Activated gamma-delta T cell treated with Interleukin-2 at 50 U/mL for 16 hours (primary cell): Measurements from ENCODE around the gene BNIP2.

Experiments
- DNase-seq: peaks from one replicate; pipeline ENCODE4 v3.0.0-alpha.2; 2020

BNIP2 gene

GRCh38 chr15:59622289-59622688, 66.8 kb downstream of the BNIP2 start:
- peak; percentile 6 for DNase-seq

- no peak for DNase-seq
Observed at GRCh38 chr15:59618406-59618805, 70.7 kb downstream of the BNIP2 start.

- no peak for DNase-seq
Observed at GRCh38 chr15:59616379-59616778, 72.7 kb downstream of the BNIP2 start.

- DNase-seq = no peak
Observed at GRCh38 chr15:59615661-59616060, 73.5 kb downstream of the BNIP2 start.

- DNase-seq = no peak
Observed at GRCh38 chr15:59614153-59614552, 75.0 kb downstream of the BNIP2 start.

GRCh38 chr15:59611276-59612260, 77.6 kb downstream of the BNIP2 start, which contains the start of gene GCNT3:
Gene GCNT3, plus strand, starts transcription at chr15:59611783. Its CDS starts 6,456 bp downstream, at chr15:59618239.
- DNase-seq = no peak

- no peak for DNase-seq
Observed at GRCh38 chr15:59609730-59610712, 79.1 kb downstream of the BNIP2 start.
